ENCODE data around the gene POT1. TPM values are rescaled to one million over a fixed set of nuclear protein-coding genes. Genes with fewer than 3 reads are reported as not detected.

POT1 gene
- total RNA-seq, 1 experiment from 2014 or later, result 20.2 TPM

- Histone ChIP-seq H3K4me2 (ENCODE audit: low read length) (no peak overlapping the region), H2AFZ (ENCODE audit: low read length) (no peak overlapping the region), H3K4me3 (ENCODE audit: low read length) (no peak overlapping the region), H3K9me3 (ENCODE audit: low read length) (no peaks in the 10 kb centered on the region), H3K36me3 (ENCODE audit: low read depth, low read length) (no peaks in the 10 kb centered on the region), H3F3A (ENCODE audit: low read length, unreplicated experiment) (no peaks in the 10 kb centered on the region), H3K4me1 (ENCODE audit: insufficient read depth, low read length) (peaks cover under 1% of the 10 kb centered on the region), H3K9me2 (replicated peaks; ENCODE audit: low read length) (no peaks in the 10 kb centered on the region), H4K20me1 (ENCODE audit: low read length) (no peaks in the 10 kb centered on the region), H3K27ac (ENCODE audit: low read length) (no peak overlapping the region), H3K9ac (ENCODE audit: low read length) (no peak overlapping the region), H3K79me2 (ENCODE audit: low read length) (peaks cover 27% of the 10 kb centered on the region), H3K27me3 (ENCODE audit: low read length) (no peaks in the 10 kb centered on the region)
- POLR2A ChIA-PET (ENCODE audit: unreplicated experiment), result no interaction called here
- CTCF ChIA-PET, result no interaction called here
- BruUV-seq (replicated peaks), result no TSS peak
- DNase-seq, result no peak
- intact Hi-C loops (cut with micrococcal nuclease), result no loop called here
- ATAC-seq, result no peak
- TF ChIP-seq CTCF (conservative IDR thresholded peaks at IDR 0.05; ENCODE audit: low read depth, low read length) (no peak), EZH2 (IDR thresholded peaks at IDR 0.05; ENCODE audit: low read length, unreplicated experiment) (no peak), EZH2phosphoT487 (IDR thresholded peaks at IDR 0.05; ENCODE audit: borderline replicate concordance, low read length) (no peak)
Measured at GRCh38 chr7:124914298-124914697, 15.3 kb downstream of the POT1 start.

DNA sequence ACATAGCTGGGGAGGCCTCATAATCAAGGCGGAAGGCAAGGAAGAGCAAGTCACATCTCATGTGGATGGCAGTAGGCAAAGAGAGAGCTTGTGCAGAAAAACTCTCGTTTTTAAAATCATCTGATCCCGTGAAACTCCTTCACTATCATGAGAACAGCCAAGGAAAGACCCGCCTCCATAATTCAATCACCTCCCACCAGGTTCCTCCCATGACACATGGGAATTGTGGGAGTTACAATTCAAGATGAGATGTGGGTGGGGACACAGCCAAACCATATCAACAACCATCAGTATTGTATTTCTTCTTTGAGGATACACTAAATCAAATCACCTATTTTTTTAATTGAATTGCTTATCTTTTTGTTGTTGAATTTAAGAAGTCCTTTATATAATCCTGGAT lies 16.7 kb downstream of the POT1 start:
- Histone ChIP-seq H3K4me2 (ENCODE audit: low read length) (no peak overlapping the region), H3K27ac (ENCODE audit: low read length) (no peak overlapping the region), H3K27me3 (ENCODE audit: low read length) (no peaks in the 10 kb centered on the region), H3K4me1 (ENCODE audit: insufficient read depth, low read length) (no peaks in the 10 kb centered on the region), H3K4me3 (ENCODE audit: low read length) (no peak overlapping the region), H3K79me2 (ENCODE audit: low read length) (peaks cover 14% of the 10 kb centered on the region; the same call in 1 of the 2 replicates), H3K9me3 (ENCODE audit: low read length) (no peaks in the 10 kb centered on the region), H2AFZ (ENCODE audit: low read length) (no peak overlapping the region), H3K36me3 (ENCODE audit: low read depth, low read length) (no peaks in the 10 kb centered on the region), H4K20me1 (ENCODE audit: low read length) (no peaks in the 10 kb centered on the region; the same call in 1 of the 2 replicates), H3K9ac (ENCODE audit: low read length) (no peak overlapping the region), H3F3A (ENCODE audit: low read length, unreplicated experiment) (no peaks in the 10 kb centered on the region), H3K9me2 (replicated peaks; ENCODE audit: low read length) (no peaks in the 10 kb centered on the region)
- POLR2A ChIA-PET (ENCODE audit: unreplicated experiment), result no interaction called here
- BruUV-seq (replicated peaks), result no TSS peak
- no peak for DNase-seq
- CTCF ChIA-PET, result no interaction called here
- TF ChIP-seq EZH2 (IDR thresholded peaks at IDR 0.05; ENCODE audit: low read length, unreplicated experiment), result no peak
- no peak for TF ChIP-seq CTCF (conservative IDR thresholded peaks at IDR 0.05; ENCODE audit: low read depth, low read length)
- no peak for TF ChIP-seq EZH2phosphoT487 (IDR thresholded peaks at IDR 0.05; ENCODE audit: borderline replicate concordance, low read length)
- intact Hi-C loops (cut with micrococcal nuclease), result no loop called here
- no peak for ATAC-seq

DNA sequence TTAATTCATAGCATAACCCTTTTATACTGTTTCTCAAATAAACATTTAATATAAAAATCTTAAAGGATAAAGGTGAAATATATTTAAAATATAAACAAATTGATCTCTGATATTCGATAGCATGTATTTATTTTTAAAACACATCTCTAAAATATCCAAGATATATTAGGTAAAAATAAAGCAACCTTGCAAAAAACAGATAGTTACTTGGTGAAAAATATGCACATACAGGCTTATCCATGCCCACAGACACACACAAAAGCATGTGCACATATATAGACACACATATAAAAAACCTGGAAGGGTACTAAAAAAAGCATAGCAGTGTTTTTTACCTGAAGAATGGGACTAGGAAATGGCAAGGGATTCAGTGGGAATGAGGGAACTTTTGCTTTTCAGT lies 19.8 kb downstream of the POT1 start:
- ChIA-PET CTCF (no interaction called here), POLR2A (ENCODE audit: unreplicated experiment) (no interaction called here)
- no peak overlapping the region for H3K27ac ChIP-seq (ENCODE audit: low read length)
- TF ChIP-seq EZH2phosphoT487 (IDR thresholded peaks at IDR 0.05; ENCODE audit: borderline replicate concordance, low read length) (no peak), EZH2 (IDR thresholded peaks at IDR 0.05; ENCODE audit: low read length, unreplicated experiment) (no peak), CTCF (conservative IDR thresholded peaks at IDR 0.05; ENCODE audit: low read depth, low read length) (no peak)
- no peaks in the 10 kb centered on the region for H3K79me2 ChIP-seq (ENCODE audit: low read length)
- no peak overlapping the region for H3K4me2 ChIP-seq (ENCODE audit: low read length)
- no peak overlapping the region for H3K9ac ChIP-seq (ENCODE audit: low read length)
- H3K36me3 ChIP-seq (ENCODE audit: low read depth, low read length), result no peaks in the 10 kb centered on the region
- H2AFZ ChIP-seq (ENCODE audit: low read length), result no peak overlapping the region
- intact Hi-C loops (cut with micrococcal nuclease), result no loop called here
- H3K9me3 ChIP-seq (ENCODE audit: low read length), result no peaks in the 10 kb centered on the region
- H3K4me3 ChIP-seq (ENCODE audit: low read length), result no peak overlapping the region
- H4K20me1 ChIP-seq (ENCODE audit: low read length), result no peaks in the 10 kb centered on the region; the same call in 1 of the 2 replicates
- H3K27me3 ChIP-seq (ENCODE audit: low read length), result no peaks in the 10 kb centered on the region
- H3F3A ChIP-seq (ENCODE audit: low read length, unreplicated experiment), result no peaks in the 10 kb centered on the region
- no peaks in the 10 kb centered on the region for H3K4me1 ChIP-seq (ENCODE audit: insufficient read depth, low read length)
- BruUV-seq (replicated peaks), result no TSS peak
- H3K9me2 ChIP-seq (replicated peaks; ENCODE audit: low read length), result no peaks in the 10 kb centered on the region
- DNase-seq, result no peak
- no peak for ATAC-seq
